GM23248 (cell line): ENCODE measurements around the gene SLC25A26. TPM values are rescaled to one million over a fixed set of nuclear protein-coding genes. Genes with fewer than 3 reads are reported as not detected.

Experiments used
- DNase-seq: peaks from one replicate; pipeline ENCODE4 v3.0.0-alpha.2; 2015
- H2AFZ ChIP-seq: fragments of 200-600 bp; sonication (generic); 2 replicates; pipeline ENCODE4 v1.6.1; 2016; ENCODE audit warnings: antibody characterized with exemption
- H3F3A ChIP-seq: fragments of 200-600 bp; sonication (generic); 2 replicates; pipeline ENCODE4 v1.6.1; 2016; ENCODE audit warnings: mild to moderate bottlenecking, antibody characterized with exemption, mixed run types; ENCODE audit not compliant: insufficient read depth
- H3K27ac ChIP-seq: fragments of 200-600 bp; sonication (generic); 2 replicates; pipeline ENCODE4 v1.5.1; 2016; ENCODE audit warnings: mild to moderate bottlenecking
- H3K27me3 ChIP-seq: fragments of 200-600 bp; sonication (generic); replicated peaks from 2 replicates; pipeline ENCODE4 v1.6.1; 2016; ENCODE audit warnings: mild to moderate bottlenecking; ENCODE audit not compliant: insufficient read depth
- H3K36me3 ChIP-seq: fragments of 200-600 bp; sonication (generic); 2 replicates; pipeline ENCODE4 v1.6.1; 2016; ENCODE audit warnings: low read depth, mild to moderate bottlenecking
- H3K4me1 ChIP-seq: fragments of 200-600 bp; sonication (generic); 2 replicates; pipeline ENCODE4 v1.6.1; 2016; ENCODE audit warnings: mild to moderate bottlenecking; ENCODE audit not compliant: insufficient read depth
- H3K4me2 ChIP-seq: fragments of 200-600 bp; sonication (generic); one replicate; pipeline ENCODE4 v1.6.1; 2016; ENCODE audit warnings: mild to moderate bottlenecking; ENCODE audit not compliant: unreplicated experiment
- H3K4me3 ChIP-seq: fragments of 200-600 bp; sonication (generic); 2 replicates; pipeline ENCODE4 v1.5.1; 2016; ENCODE audit warnings: mild to moderate bottlenecking
- H3K79me2 ChIP-seq: fragments of 200-600 bp; sonication (generic); 2 replicates; pipeline ENCODE4 v1.6.1; 2016; ENCODE audit warnings: mild to moderate bottlenecking; ENCODE audit not compliant: insufficient read depth
- H3K9ac ChIP-seq: fragments of 200-600 bp; sonication (generic); 2 replicates; pipeline ENCODE4 v1.6.1; 2016; ENCODE audit warnings: mild to moderate bottlenecking
- H3K9me2 ChIP-seq: fragments of 200-600 bp; sonication (generic); 2 replicates; pipeline ENCODE4 v1.6.1; 2016; ENCODE audit warnings: mixed run types, mild to moderate bottlenecking, moderate library complexity; ENCODE audit not compliant: insufficient read depth
- H3K9me3 ChIP-seq: fragments of 200-600 bp; sonication (generic); one replicate; pipeline ENCODE4 v1.6.1; 2017; ENCODE audit warnings: low read depth
- H4K20me1 ChIP-seq: fragments of 200-600 bp; sonication (generic); 2 replicates; pipeline ENCODE4 v1.6.0; 2016; ENCODE audit not compliant: insufficient read depth
- EZH2 ChIP-seq: fragments of 200-600 bp; sonication (generic); IDR thresholded peaks from 2 replicates; pipeline ENCODE4 v1.6.1; 2018; ENCODE audit warnings: antibody characterized with exemption, mild to moderate bottlenecking; ENCODE audit not compliant: insufficient read depth, poor library complexity, severe bottlenecking
- EZH2phosphoT487 ChIP-seq: fragments of 200-600 bp; sonication (generic); IDR thresholded peaks from 2 replicates; pipeline ENCODE4 v1.6.1; 2018; ENCODE audit warnings: antibody characterized with exemption, moderate library complexity, mild to moderate bottlenecking, low read depth; ENCODE audit not compliant: insufficient read depth
- WGBS, 2 experiments: methylation state at CpG; one replicate each; pipeline ENCODE4 v1.1.6; 2015 to 2017; ENCODE audit warnings: low lambda C conversion rate in 2 of 2, low coverage in 1 of 2; ENCODE audit errors: missing lambda C conversion rate in 2 of 2; 5-methylcytosine and 5-hydroxymethylcytosine counted together
- in situ Hi-C: fragments of 300-500 bp; cut with MboI; formaldehyde crosslinking; loops from 2 replicates; pipeline ENCODE4 v1.15.0; 2020
- polyA plus RNA-seq: library from polyadenylated mRNA; unstranded; fragments of >200 nt; fragmentation: Nextera tagmentation; extraction: Ambion mirVana; gene quantifications from 2 replicates; pipeline ENCODE4 v1.2.1, GENCODE V29; 2016
- total RNA-seq: library from RNA; depleted of rRNA; stranded (reverse); fragments of >200 nt; shearing (Covaris generic); gene quantifications from 2 replicates; pipeline ENCODE4 v1.2.3, GENCODE V29; 2014

SLC25A26 gene
- total and polyA plus RNA-seq, 2 experiments from 2014 or later, result 25.2 to 26.9 TPM

DNA sequence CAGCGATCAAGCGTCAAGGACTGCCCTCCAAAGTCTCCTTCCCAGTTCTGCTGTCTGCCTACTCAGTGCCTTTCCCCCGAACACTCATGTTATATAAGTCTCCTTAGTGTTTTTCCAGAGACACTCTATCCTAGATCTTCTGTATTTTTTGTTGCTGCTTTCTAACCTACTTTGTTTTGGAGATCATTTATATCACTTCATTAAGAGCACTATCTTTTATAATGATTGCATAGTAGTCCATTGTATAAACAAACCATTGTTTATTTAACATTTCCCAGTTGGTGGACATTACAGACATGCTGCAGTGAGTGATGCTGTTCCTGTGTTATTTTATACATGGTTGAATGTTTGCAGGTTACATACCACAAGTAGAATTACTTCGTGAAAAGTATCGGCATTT, 47.1 kb downstream of the SLC25A26 start:
- H3F3A ChIP-seq, result no peaks in the 10 kb centered on the region
- no peaks in the 10 kb centered on the region for H3K9me3 ChIP-seq
- in situ Hi-C loops, result no loop called here
- 96 to 97% methylated on average over 5 of the region's 5 CpGs for WGBS, 2 experiments
- DNase-seq, result no peak
- no peaks in the 10 kb centered on the region for H3K9me2 ChIP-seq
- H3K27ac ChIP-seq, result no peak overlapping the region
- no peaks in the 10 kb centered on the region for H3K36me3 ChIP-seq
- no peaks in the 10 kb centered on the region for H3K27me3 ChIP-seq
- H3K79me2 ChIP-seq, result no peaks in the 10 kb centered on the region
- no peak overlapping the region for H3K4me3 ChIP-seq
- no peaks in the 10 kb centered on the region for H3K4me1 ChIP-seq
- no peak overlapping the region for H3K9ac ChIP-seq
- H4K20me1 ChIP-seq, result no peaks in the 10 kb centered on the region
- no peak overlapping the region for H2AFZ ChIP-seq
- TF ChIP-seq EZH2 (no peak), EZH2phosphoT487 (no peak)
- H3K4me2 ChIP-seq, result no peak overlapping the region

DNA sequence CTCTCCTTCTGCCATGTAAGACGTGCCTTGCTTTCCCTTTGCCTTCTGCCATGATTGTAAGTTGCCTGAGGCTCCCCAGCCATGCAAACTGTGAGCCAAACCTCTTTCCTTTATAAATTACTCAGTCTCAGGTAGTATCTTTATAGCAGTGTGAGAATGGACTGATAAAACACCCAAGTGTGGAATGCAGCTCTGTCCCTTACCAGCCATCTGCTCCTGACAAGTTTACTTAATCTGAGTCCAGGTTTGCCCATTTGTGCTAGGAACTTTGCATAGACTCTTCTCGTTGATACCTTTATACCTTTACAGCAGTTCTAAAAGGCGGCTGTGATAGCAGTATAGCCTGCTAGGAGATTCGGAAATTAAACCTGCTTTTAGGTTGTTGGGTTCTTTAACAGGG, 48.1 kb downstream of the SLC25A26 start:
- TF ChIP-seq EZH2 (no peak), EZH2phosphoT487 (no peak)

DNA sequence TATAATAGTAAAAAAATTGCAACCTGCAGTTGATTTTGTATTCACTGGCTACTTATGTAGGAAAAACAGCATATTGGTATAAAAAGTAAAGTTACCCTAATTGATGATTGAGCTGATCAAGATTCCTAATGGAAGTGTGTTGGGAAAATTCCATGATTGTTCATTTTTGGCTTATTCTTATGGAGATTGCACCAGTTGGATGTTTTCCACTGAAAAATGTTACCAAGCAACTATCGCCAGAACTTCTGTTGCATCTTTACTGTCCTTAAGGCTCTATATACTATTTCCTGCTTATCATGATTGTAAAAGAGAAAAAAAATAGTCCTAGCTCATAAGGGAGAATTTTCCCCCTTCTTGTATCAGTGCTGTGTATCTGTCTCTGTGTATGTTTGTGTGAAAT, 48.6 kb downstream of the SLC25A26 start:
- no peaks in the 10 kb centered on the region for H3K4me1 ChIP-seq
- in situ Hi-C loops, result no loop called here
- no peak overlapping the region for H3K4me2 ChIP-seq
- no peaks in the 10 kb centered on the region for H4K20me1 ChIP-seq
- H3K27ac ChIP-seq, result no peak overlapping the region
- TF ChIP-seq EZH2, result no peak
- no peak for TF ChIP-seq EZH2phosphoT487
- H3K9me2 ChIP-seq, result no peaks in the 10 kb centered on the region
- H3K79me2 ChIP-seq, result no peaks in the 10 kb centered on the region
- WGBS, 2 experiments, result 100% methylated on average over 1 of the region's 1 CpG
- H3K4me3 ChIP-seq, result no peak overlapping the region
- no peaks in the 10 kb centered on the region for H3K36me3 ChIP-seq
- no peaks in the 10 kb centered on the region for H3K27me3 ChIP-seq
- no peaks in the 10 kb centered on the region for H3K9me3 ChIP-seq
- no peak overlapping the region for H2AFZ ChIP-seq
- DNase-seq, result no peak
- no peak overlapping the region for H3K9ac ChIP-seq
- no peaks in the 10 kb centered on the region for H3F3A ChIP-seq

More for the DNA sequence above, 48.1 kb downstream of the SLC25A26 start:
- no peaks in the 10 kb centered on the region for H3K27me3 ChIP-seq
- no peak overlapping the region for H3K4me3 ChIP-seq
- H3K79me2 ChIP-seq, result no peaks in the 10 kb centered on the region
- in situ Hi-C loops, result no loop called here
- H4K20me1 ChIP-seq, result no peaks in the 10 kb centered on the region
- H3K4me2 ChIP-seq, result no peak overlapping the region
- no peaks in the 10 kb centered on the region for H3K4me1 ChIP-seq
- no peak overlapping the region for H3K27ac ChIP-seq
- H3K9ac ChIP-seq, result no peak overlapping the region
- H3F3A ChIP-seq, result no peaks in the 10 kb centered on the region
- no peak for DNase-seq
- 85 to 90% methylated on average over 4 of the region's 4 CpGs for WGBS, 2 experiments
- no peak overlapping the region for H2AFZ ChIP-seq
- no peaks in the 10 kb centered on the region for H3K9me2 ChIP-seq
- H3K9me3 ChIP-seq, result no peaks in the 10 kb centered on the region
- H3K36me3 ChIP-seq, result no peaks in the 10 kb centered on the region

DNA sequence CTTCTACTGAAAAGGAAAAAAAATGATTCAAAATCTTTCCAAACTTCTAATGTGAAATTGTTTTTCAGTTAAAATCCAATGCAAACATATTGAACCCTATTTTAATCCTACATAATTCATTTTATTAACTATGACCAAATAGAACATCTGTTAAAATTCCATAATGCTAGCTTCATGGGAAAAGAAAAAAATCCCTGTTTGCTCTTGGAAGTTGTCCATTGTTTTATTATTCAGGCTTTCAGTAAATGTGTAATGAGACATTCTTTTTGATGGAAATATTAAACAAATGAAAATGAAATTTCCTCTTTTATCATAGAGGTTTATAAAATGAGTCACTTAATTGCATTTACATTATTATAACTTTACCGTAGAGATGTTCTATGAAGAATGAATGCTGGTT, 49.5 kb downstream of the SLC25A26 start:
- TF ChIP-seq EZH2 (no peak), EZH2phosphoT487 (no peak)
- no peaks in the 10 kb centered on the region for H3K4me1 ChIP-seq
- H3K9ac ChIP-seq, result no peak overlapping the region
- no peak for DNase-seq
- H3K4me2 ChIP-seq, result no peak overlapping the region
- no peaks in the 10 kb centered on the region for H3F3A ChIP-seq
- in situ Hi-C loops, result no loop called here
- H3K4me3 ChIP-seq, result no peak overlapping the region
- H3K9me2 ChIP-seq, result no peaks in the 10 kb centered on the region
- WGBS, 2 experiments, result 84 to 92% methylated on average over 1 of the region's 1 CpG
- H2AFZ ChIP-seq, result no peak overlapping the region
- no peaks in the 10 kb centered on the region for H3K79me2 ChIP-seq
- H4K20me1 ChIP-seq, result no peaks in the 10 kb centered on the region
- no peaks in the 10 kb centered on the region for H3K27me3 ChIP-seq
- no peaks in the 10 kb centered on the region for H3K36me3 ChIP-seq
- no peaks in the 10 kb centered on the region for H3K9me3 ChIP-seq
- no peak overlapping the region for H3K27ac ChIP-seq

DNA sequence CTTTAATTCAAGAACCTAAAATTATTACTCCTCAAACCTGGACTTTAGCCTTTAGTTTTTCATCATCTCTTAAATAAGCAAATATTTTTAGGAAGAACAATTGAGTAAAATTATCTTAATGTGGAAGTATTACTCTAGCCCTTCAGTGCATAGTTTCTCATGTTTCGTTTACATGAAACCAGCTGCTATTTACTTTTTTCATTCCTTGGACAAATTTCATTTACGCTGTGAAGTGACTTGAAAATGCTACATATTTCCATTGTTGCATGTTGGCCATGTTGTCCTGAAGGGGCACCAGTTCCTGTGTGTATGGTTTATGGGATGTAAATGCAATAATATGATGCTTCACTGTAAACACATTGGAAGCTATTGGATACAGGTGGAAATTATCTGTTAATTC, 49.9 kb downstream of the SLC25A26 start:
- no peak for TF ChIP-seq EZH2
- no peak for TF ChIP-seq EZH2phosphoT487
- H2AFZ ChIP-seq, result no peak overlapping the region
- H3K9ac ChIP-seq, result no peak overlapping the region
- H3K4me1 ChIP-seq, result no peaks in the 10 kb centered on the region
- H3K27ac ChIP-seq, result no peak overlapping the region
- no peaks in the 10 kb centered on the region for H3K36me3 ChIP-seq
- in situ Hi-C loops, result no loop called here
- no peaks in the 10 kb centered on the region for H3F3A ChIP-seq
- no peak overlapping the region for H3K4me2 ChIP-seq
- no peaks in the 10 kb centered on the region for H3K9me2 ChIP-seq
- no peaks in the 10 kb centered on the region for H3K79me2 ChIP-seq
- no peak overlapping the region for H3K4me3 ChIP-seq
- H3K9me3 ChIP-seq, result no peaks in the 10 kb centered on the region
- H4K20me1 ChIP-seq, result no peaks in the 10 kb centered on the region
- H3K27me3 ChIP-seq, result no peaks in the 10 kb centered on the region
- 97 to 99% methylated on average over 2 of the region's 2 CpGs for WGBS, 2 experiments
- DNase-seq, result no peak
